Prostate gland (tissue), 2 donors: ENCODE measurements around the gene IQSEC3. TPM values are rescaled to one million over a fixed set of nuclear protein-coding genes. Genes with fewer than 3 reads are reported as not detected.

Experiments used
- DNase-seq: peaks from one replicate; pipeline ENCODE4 v3.0.0-alpha.2; 2019; ENCODE audit warnings: low spot score
- H3K27ac ChIP-seq, 2 donors: fragments of 200-600 bp; sonication (generic); 2 replicates each; pipeline ENCODE4 v1.5.1; 2017 to 2019
- H3K27me3 ChIP-seq: fragments of 200-600 bp; sonication (generic); replicated peaks from 2 replicates; pipeline ENCODE4 v1.5.1; 2019; ENCODE audit not compliant: insufficient read depth
- H3K36me3 ChIP-seq, 2 donors: fragments of 200-600 bp; sonication (generic); 1 replicate in 1 of 2; 2 replicates in 1 of 2; pipeline versions ENCODE4 v1.5.1 to v1.8.1; 2017 to 2019
- H3K4me1 ChIP-seq: fragments of 200-600 bp; sonication (generic); replicated peaks from 2 replicates; pipeline ENCODE4 v1.5.1; 2019
- H3K4me3 ChIP-seq, 2 donors: fragments of 200-600 bp; sonication (generic); 2 replicates each; pipeline ENCODE4 v1.5.1; 2017 to 2019
- H3K9me3 ChIP-seq: fragments of 200-600 bp; sonication (generic); 2 replicates; pipeline ENCODE4 v1.5.1; 2017
- POLR2A ChIP-seq: fragments of 450-650 bp; IDR thresholded peaks from one replicate; pipeline ENCODE4 v1.6.1; 2016; ENCODE audit warnings: antibody characterized with exemption, mild to moderate bottlenecking
- POLR2AphosphoS5 ChIP-seq: sonication (generic); formaldehyde crosslinking; IDR thresholded peaks from one replicate; pipeline ENCODE4 v1.6.1; 2017; ENCODE audit warnings: antibody characterized with exemption
- whole genome bisulfite sequencing: methylation state at CpG from one replicate; pipeline ENCODE4 v1.1.5; 2018; 5-methylcytosine and 5-hydroxymethylcytosine counted together
- intact Hi-C: fragments of 100-400 bp; cut with DNase I; formaldehyde crosslinking; loops from one replicate; pipeline ENCODE4 v1.14.2; 2022
- total RNA-seq, 2 donors: library from RNA; depleted of rRNA; stranded (reverse); fragments of >200 nt; gene quantifications; one replicate each; pipeline ENCODE4 v1.1.0, GENCODE V29; 2016
- TF ChIP-seq, protein P1 (sequence below), 4 experiments: fragments of 200-600 bp in 2 of 4; fragments of 450-650 bp in 2 of 4; sonication (generic) in 2 of 4; IDR thresholded peaks; 1 replicate in 3 of 4; 2 replicates in 1 of 4; pipeline ENCODE4 v1.5.1; 2016 to 2019; ENCODE audit warnings: antibody characterized with exemption in 4 of 4, mild to moderate bottlenecking in 2 of 4, moderate library complexity in 2 of 4

IQSEC3 gene
- total RNA-seq, 2 donors from 2014 or later, result 0.14 to 2.6 TPM

DNA sequence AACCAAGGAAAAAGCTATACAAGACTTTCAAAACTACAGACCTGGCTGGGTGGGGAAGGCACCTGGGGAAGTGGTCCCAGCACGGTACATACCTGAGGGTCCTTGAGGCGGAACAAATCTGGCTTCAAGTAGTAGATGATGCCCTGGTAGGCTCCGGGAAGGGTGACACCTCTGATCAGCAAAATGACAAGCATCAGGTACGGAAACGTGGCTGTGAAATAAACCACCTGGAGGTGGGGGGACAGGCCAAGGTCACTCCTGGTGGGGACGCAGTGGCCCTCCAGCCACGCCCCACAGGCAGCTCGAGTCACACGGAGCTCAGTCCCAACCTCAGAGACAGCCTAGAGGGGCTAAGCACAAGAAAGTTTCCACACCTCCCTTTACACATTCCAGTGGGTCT is 132.1 kb downstream of the IQSEC3 start:
- Histone ChIP-seq H3K4me1 (no peaks in the 10 kb centered on the region), H3K27me3 (no peaks in the 10 kb centered on the region), H3K27ac (no peak overlapping the region), H3K36me3 (no peaks in the 10 kb centered on the region), H3K4me3 (no peak overlapping the region), H3K9me3 (no peaks in the 10 kb centered on the region)
- DNase-seq, result no peak
- WGBS, result 49% methylated on average over 9 of the region's 9 CpGs
- intact Hi-C loops, result no loop called here
- TF ChIP-seq, protein P1, sequence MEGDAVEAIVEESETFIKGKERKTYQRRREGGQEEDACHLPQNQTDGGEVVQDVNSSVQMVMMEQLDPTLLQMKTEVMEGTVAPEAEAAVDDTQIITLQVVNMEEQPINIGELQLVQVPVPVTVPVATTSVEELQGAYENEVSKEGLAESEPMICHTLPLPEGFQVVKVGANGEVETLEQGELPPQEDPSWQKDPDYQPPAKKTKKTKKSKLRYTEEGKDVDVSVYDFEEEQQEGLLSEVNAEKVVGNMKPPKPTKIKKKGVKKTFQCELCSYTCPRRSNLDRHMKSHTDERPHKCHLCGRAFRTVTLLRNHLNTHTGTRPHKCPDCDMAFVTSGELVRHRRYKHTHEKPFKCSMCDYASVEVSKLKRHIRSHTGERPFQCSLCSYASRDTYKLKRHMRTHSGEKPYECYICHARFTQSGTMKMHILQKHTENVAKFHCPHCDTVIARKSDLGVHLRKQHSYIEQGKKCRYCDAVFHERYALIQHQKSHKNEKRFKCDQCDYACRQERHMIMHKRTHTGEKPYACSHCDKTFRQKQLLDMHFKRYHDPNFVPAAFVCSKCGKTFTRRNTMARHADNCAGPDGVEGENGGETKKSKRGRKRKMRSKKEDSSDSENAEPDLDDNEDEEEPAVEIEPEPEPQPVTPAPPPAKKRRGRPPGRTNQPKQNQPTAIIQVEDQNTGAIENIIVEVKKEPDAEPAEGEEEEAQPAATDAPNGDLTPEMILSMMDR (IDR thresholded peaks at IDR 0.05), result no peak
- TF ChIP-seq POLR2A, result no peak
- no peak for TF ChIP-seq POLR2AphosphoS5

- Histone ChIP-seq H3K27me3 (no peaks in the 10 kb centered on the region), H3K36me3 (no peaks in the 10 kb centered on the region), H3K4me3 (no peak overlapping the region), H3K27ac (no peak overlapping the region), H3K4me1 (no peaks in the 10 kb centered on the region), H3K9me3 (no peaks in the 10 kb centered on the region)
- DNase-seq, result no peak
- intact Hi-C loops, result no loop called here
- TF ChIP-seq, protein P1 (IDR thresholded peaks at IDR 0.05), result no peak
- TF ChIP-seq POLR2AphosphoS5 (no peak), POLR2A (no peak)
- 85% methylated on average over 8 of the region's 8 CpGs for WGBS
Measured at GRCh38 chr12:201361-201760, 134.8 kb downstream of the IQSEC3 start.

DNA sequence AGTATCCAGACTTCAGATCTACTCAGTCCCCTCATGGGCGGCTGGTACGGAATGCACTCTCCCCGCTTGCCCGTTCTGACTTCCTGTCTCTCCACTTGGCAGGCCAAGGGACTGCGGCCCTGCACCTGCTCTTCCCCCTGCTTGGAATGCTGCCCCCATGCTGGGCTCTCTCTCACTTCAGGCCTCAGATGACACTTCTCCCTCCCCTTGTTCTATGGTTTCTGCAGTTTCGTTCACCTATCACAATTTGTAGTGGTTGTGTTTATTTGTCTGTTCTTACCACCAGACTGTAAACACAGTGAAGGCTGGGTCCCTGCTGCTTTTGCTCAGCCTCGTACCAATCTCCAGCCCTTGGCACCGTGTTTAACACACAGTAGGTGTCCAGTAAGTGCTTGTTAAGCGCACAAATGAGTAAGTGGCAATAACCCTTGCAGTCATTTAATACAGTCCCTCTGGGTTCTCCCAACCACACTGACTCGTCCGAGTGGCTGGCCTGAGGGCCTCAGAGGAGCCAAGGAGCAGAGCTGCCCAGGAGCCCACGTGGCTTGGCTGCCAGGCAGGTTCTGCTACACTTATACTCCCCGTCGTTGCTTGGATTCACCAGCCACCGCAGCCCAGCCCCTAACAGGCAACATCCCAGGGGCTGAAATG is 135.6 kb downstream of the IQSEC3 start:
- H3K27ac ChIP-seq, result no peak overlapping the region
- H3K4me1 ChIP-seq, result no peaks in the 10 kb centered on the region
- TF ChIP-seq POLR2A, result no peak
- TF ChIP-seq, protein P1 (IDR thresholded peaks at IDR 0.05), result no peak
- TF ChIP-seq POLR2AphosphoS5, result peak; percentile 54
- intact Hi-C loops, result no loop called here
- DNase-seq, result peak; percentile 53
- no peaks in the 10 kb centered on the region for H3K27me3 ChIP-seq
- no peaks in the 10 kb centered on the region for H3K36me3 ChIP-seq
- 36% methylated on average over 15 of the region's 15 CpGs for WGBS
- H3K9me3 ChIP-seq, result no peaks in the 10 kb centered on the region
- no peak overlapping the region for H3K4me3 ChIP-seq

- Histone ChIP-seq H3K27ac (no peak overlapping the region), H3K36me3 (no peaks in the 10 kb centered on the region), H3K27me3 (no peaks in the 10 kb centered on the region), H3K4me1 (no peaks in the 10 kb centered on the region), H3K4me3 (peak overlapping the region; percentile 37 to 46), H3K9me3 (no peaks in the 10 kb centered on the region)
- intact Hi-C loops, result no loop called here
- 61% methylated on average over 16 of the region's 16 CpGs for WGBS
- TF ChIP-seq POLR2A (no peak), POLR2AphosphoS5 (no peak)
- TF ChIP-seq, protein P1 (IDR thresholded peaks at IDR 0.05), result no peak
- no peak for DNase-seq
Measured at GRCh38 chr12:203074-203461, 136.5 kb downstream of the IQSEC3 start.

DNA sequence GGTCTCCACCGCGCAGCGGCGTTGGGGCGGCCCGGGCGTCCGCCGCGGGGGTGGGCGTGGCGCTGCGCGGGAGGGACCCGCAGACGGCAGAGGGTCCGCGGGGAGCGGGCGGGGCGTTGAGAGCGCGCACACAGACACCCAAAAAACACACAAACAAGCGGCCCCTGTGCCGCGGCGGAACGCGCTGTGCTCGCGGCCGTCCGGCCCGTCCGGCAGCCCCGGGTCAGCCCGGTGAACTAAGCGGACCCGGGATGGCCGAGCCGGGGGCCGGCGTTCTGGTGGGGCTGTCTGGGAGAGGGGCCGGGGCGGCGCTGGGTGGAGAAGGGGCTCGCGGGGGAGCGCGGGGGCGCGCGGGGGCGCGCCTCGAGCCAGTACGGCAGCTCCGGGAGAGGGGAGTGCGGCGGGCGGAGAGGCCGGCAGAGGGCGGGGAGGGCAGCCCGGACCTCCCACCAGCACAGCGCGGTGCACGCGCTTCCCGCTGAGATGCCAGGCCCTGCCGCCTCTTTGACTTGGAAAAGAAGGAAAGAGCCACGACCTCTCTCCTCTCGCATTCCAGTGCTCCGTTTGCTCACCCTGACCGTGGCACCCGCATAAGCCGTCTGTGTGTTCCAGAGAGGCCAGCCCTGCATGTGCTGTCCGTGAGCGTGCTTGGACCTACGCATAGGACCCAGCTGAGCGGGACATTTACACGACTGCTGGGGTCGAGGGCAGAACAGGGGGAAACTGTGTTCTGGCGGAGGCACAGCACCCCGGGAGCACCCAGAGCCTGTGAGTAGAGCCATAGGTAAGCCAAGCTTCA is 137.1 kb downstream of the IQSEC3 start:
- no peak overlapping the region for H3K27ac ChIP-seq
- DNase-seq, result no peak
- WGBS, result 23% methylated on average over 84 of the region's 84 CpGs
- TF ChIP-seq, protein P1 (IDR thresholded peaks at IDR 0.05), result no peak
- no peak for TF ChIP-seq POLR2AphosphoS5
- no peak for TF ChIP-seq POLR2A
- H3K9me3 ChIP-seq, result no peaks in the 10 kb centered on the region
- H3K27me3 ChIP-seq, result no peaks in the 10 kb centered on the region
- H3K4me1 ChIP-seq, result no peaks in the 10 kb centered on the region
- peak overlapping the region; percentile 37 to 46 for H3K4me3 ChIP-seq
- no peaks in the 10 kb centered on the region for H3K36me3 ChIP-seq
- intact Hi-C loops, result no loop called here
